K562 (cell line): Measurements from ENCODE around the gene RAB7A.

ENCODE experiments used
- ETV6 ChIP-seq, 3 experiments: fragments of 150-350 bp in 1 of 3; sonication (generic) in 1 of 3; formaldehyde crosslinking in 1 of 3; IDR thresholded peaks; 2 replicates each; pipeline versions ENCODE4 v1.6.1 to v1.8.0; 2014 to 2022; ENCODE audit warnings: borderline replicate concordance in 2 of 3, low read depth in 2 of 3, antibody characterized with exemption in 1 of 3, low read length in 1 of 3, mild to moderate bottlenecking in 1 of 3, missing genetic modification reagents in 1 of 3
- PHTF2 ChIP-seq: fragments of 250-450 bp; sonication (Bioruptor Pico); IDR thresholded peaks from 2 replicates; pipeline ENCODE4 v1.5.0; 2021; ENCODE audit warnings: mild to moderate bottlenecking
- TF ChIP-seq, protein P1 (sequence below), 3 experiments: IDR thresholded peaks in 2 of 3; conservative IDR thresholded peaks in 1 of 3; 2 replicates each; pipeline ENCODE4 v1.5.1; 2011 to 2012; ENCODE audit warnings: low read length in 3 of 3, mild to moderate bottlenecking in 3 of 3, control low read depth in 2 of 3, improper control_type of control experiment in 1 of 3, inconsistent platforms in 1 of 3, low read depth in 1 of 3, mixed read lengths in 1 of 3, moderate library complexity in 1 of 3; ENCODE audit not compliant: insufficient read depth in 2 of 3

DNA sequence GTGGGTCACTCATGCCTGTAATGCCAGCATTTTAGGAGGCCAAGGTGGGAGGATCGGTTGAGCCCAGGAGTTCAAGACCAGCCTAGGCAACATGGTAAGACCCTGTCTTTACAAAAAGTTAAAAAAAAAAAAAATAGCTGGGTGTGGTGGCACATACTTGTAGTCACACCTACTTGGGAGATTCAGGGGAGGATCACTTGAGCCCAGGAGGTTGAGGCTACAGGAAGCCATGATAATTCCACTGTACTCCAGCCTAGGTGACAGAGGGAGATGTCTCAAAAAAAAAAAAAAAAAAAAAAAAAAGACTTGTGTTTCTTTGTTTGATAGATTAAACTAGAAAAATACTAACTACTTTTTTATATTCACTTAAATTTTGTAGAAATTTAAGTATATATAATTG is 14.6 kb downstream of the RAB7A start:
- TF ChIP-seq, protein P1, sequence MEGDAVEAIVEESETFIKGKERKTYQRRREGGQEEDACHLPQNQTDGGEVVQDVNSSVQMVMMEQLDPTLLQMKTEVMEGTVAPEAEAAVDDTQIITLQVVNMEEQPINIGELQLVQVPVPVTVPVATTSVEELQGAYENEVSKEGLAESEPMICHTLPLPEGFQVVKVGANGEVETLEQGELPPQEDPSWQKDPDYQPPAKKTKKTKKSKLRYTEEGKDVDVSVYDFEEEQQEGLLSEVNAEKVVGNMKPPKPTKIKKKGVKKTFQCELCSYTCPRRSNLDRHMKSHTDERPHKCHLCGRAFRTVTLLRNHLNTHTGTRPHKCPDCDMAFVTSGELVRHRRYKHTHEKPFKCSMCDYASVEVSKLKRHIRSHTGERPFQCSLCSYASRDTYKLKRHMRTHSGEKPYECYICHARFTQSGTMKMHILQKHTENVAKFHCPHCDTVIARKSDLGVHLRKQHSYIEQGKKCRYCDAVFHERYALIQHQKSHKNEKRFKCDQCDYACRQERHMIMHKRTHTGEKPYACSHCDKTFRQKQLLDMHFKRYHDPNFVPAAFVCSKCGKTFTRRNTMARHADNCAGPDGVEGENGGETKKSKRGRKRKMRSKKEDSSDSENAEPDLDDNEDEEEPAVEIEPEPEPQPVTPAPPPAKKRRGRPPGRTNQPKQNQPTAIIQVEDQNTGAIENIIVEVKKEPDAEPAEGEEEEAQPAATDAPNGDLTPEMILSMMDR (IDR thresholded peaks at IDR 0.05 in 2 of 3, conservative IDR thresholded peaks at IDR 0.05 in 1 of 3; ENCODE audit: insufficient read depth in 2 of 3, low read depth in 1 of 3, low read length in 3 of 3) = no peak
- no peak for TF ChIP-seq ETV6 (IDR thresholded peaks at IDR 0.05; ENCODE audit: borderline replicate concordance in 1 of 2, low read depth in 2 of 2, low read length in 1 of 2)
- no peak for TF ChIP-seq ETV6 (CRISPR knock-in tag; IDR thresholded peaks at IDR 0.05; ENCODE audit: borderline replicate concordance)
- no peak for TF ChIP-seq PHTF2 (CRISPR knock-in tag)
